H9 (cell line): Measurements from ENCODE around the gene CFAP99. TPM values are rescaled to one million over a fixed set of nuclear protein-coding genes. Genes with fewer than 3 reads are reported as not detected.

Source experiments
- DNase-seq: peaks from one replicate; pipeline ENCODE4 v3.0.0-alpha.2; 2017
- H2AFZ ChIP-seq: one replicate; pipeline ENCODE4 v1.6.1; 2013; ENCODE audit warnings: mild to moderate bottlenecking, low read length, control low read depth, moderate library complexity
- H2AK5ac ChIP-seq: 2 replicates; pipeline ENCODE4 v1.6.1; 2013; ENCODE audit warnings: low read length, control low read depth, mixed read lengths; ENCODE audit not compliant: insufficient read length
- H2BK120ac ChIP-seq: one replicate; pipeline ENCODE4 v1.6.1; 2013; ENCODE audit warnings: low read depth, mild to moderate bottlenecking, low read length, control low read depth, inconsistent platforms; ENCODE audit not compliant: poor library complexity, severe bottlenecking
- H2BK12ac ChIP-seq: 2 replicates; pipeline ENCODE4 v1.6.1; 2013; ENCODE audit warnings: low read length, control low read depth, mixed read lengths, low read depth; ENCODE audit not compliant: insufficient read length
- H2BK15ac ChIP-seq: 2 replicates; pipeline ENCODE4 v1.6.1; 2013; ENCODE audit warnings: low read depth, low read length, control low read depth
- H2BK20ac ChIP-seq: one replicate; pipeline ENCODE4 v1.6.1; 2013; ENCODE audit warnings: low read depth, mild to moderate bottlenecking, low read length, control low read depth, inconsistent platforms; ENCODE audit not compliant: poor library complexity, severe bottlenecking
- H2BK5ac ChIP-seq: 2 replicates; pipeline ENCODE4 v1.6.1; 2013; ENCODE audit warnings: low read length, control low read depth, mixed read lengths; ENCODE audit not compliant: insufficient read length
- H3K14ac ChIP-seq: 2 replicates; pipeline ENCODE4 v1.6.1; 2013; ENCODE audit warnings: low read length, control low read depth; ENCODE audit not compliant: insufficient read depth
- H3K18ac ChIP-seq: 2 replicates; pipeline ENCODE4 v1.6.1; 2013; ENCODE audit warnings: low read depth, mild to moderate bottlenecking, mixed read lengths, low read length, control low read depth; ENCODE audit not compliant: insufficient read length
- H3K23ac ChIP-seq: 2 replicates; pipeline ENCODE4 v1.6.1; 2013; ENCODE audit warnings: low read length, control low read depth, mixed read lengths, low read depth; ENCODE audit not compliant: insufficient read length
- H3K23me2 ChIP-seq: 2 replicates; pipeline ENCODE4 v1.6.1; 2013; ENCODE audit warnings: low read depth, mild to moderate bottlenecking, mixed read lengths, low read length, control low read depth; ENCODE audit not compliant: insufficient read length, poor library complexity, severe bottlenecking
- H3K27ac ChIP-seq: 2 replicates; pipeline ENCODE4 v1.5.1; 2013; ENCODE audit warnings: low read length, control low read depth, mixed read lengths, low read depth; ENCODE audit not compliant: insufficient read length
- H3K27me3 ChIP-seq: 2 replicates; pipeline ENCODE4 v1.6.1; 2013; ENCODE audit warnings: low read length, control low read depth, inconsistent platforms; ENCODE audit not compliant: insufficient read depth
- H3K4ac ChIP-seq: 2 replicates; pipeline ENCODE4 v1.6.1; 2013; ENCODE audit warnings: low read depth, mild to moderate bottlenecking, control low read depth, inconsistent platforms, low read length, moderate library complexity
- H3K4me1 ChIP-seq: 2 replicates; pipeline ENCODE4 v1.6.1; 2013; ENCODE audit warnings: low read length, control low read depth, inconsistent platforms; ENCODE audit not compliant: insufficient read depth
- H3K4me2 ChIP-seq: 2 replicates; pipeline ENCODE4 v1.6.1; 2013; ENCODE audit warnings: low read length, control low read depth, mixed read lengths; ENCODE audit not compliant: insufficient read length, insufficient read depth
- H3K56ac ChIP-seq: 2 replicates; pipeline ENCODE4 v1.6.1; 2013; ENCODE audit warnings: low read depth, mild to moderate bottlenecking, mixed read lengths, low read length, control low read depth; ENCODE audit not compliant: insufficient read length
- H3K79me1 ChIP-seq: 2 replicates; pipeline ENCODE4 v1.6.1; 2013; ENCODE audit warnings: low read depth, mild to moderate bottlenecking, moderate library complexity, low read length, control low read depth, inconsistent platforms; ENCODE audit not compliant: insufficient read depth, poor library complexity, severe bottlenecking
- H3K79me2 ChIP-seq: 2 replicates; pipeline ENCODE4 v1.6.1; 2013; ENCODE audit warnings: low read length, control low read depth, inconsistent platforms; ENCODE audit not compliant: insufficient read depth
- H3K9ac ChIP-seq: 2 replicates; pipeline ENCODE4 v1.6.1; 2013; ENCODE audit warnings: low read length, control low read depth, mixed read lengths; ENCODE audit not compliant: insufficient read length; ENCODE audit errors: extremely low read depth
- H3K9me3 ChIP-seq: one replicate; pipeline ENCODE4 v1.6.1; 2013; ENCODE audit warnings: low read depth, low read length, inconsistent platforms; ENCODE audit not compliant: control insufficient read depth
- H3T11ph ChIP-seq: one replicate; pipeline ENCODE4 v1.6.1; 2013; ENCODE audit warnings: mild to moderate bottlenecking, low read length, control low read depth, inconsistent platforms
- H4K20me1 ChIP-seq: one replicate; pipeline ENCODE4 v1.6.1; 2013; ENCODE audit not compliant: control insufficient read depth, insufficient read length, insufficient read depth
- H4K5ac ChIP-seq: 2 replicates; pipeline ENCODE4 v1.6.1; 2013; ENCODE audit warnings: low read depth, mild to moderate bottlenecking, mixed read lengths, low read length, control low read depth; ENCODE audit not compliant: insufficient read length
- H4K8ac ChIP-seq: replicated peaks from 2 replicates; pipeline ENCODE4 v1.6.1; 2013; ENCODE audit warnings: low read length, control low read depth, mixed read lengths, low read depth; ENCODE audit not compliant: insufficient read length
- H4K91ac ChIP-seq: 2 replicates; pipeline ENCODE4 v1.6.1; 2013; ENCODE audit warnings: low read depth, mild to moderate bottlenecking, moderate library complexity, mixed read lengths, low read length, control low read depth; ENCODE audit not compliant: insufficient read length
- H3K27ac Mint-ChIP-seq, 3 experiments: 2 replicates in 2 of 3; 3 replicates in 1 of 3; pipeline ENCODE4 v1.8.0; 2020 to 2021; ENCODE audit warnings: mixed read lengths in 3 of 3, mild to moderate bottlenecking in 1 of 3, moderate library complexity in 1 of 3
- H3K27me3 Mint-ChIP-seq: 2 replicates; pipeline ENCODE4 v1.8.0; 2021; ENCODE audit warnings: low read depth, mild to moderate bottlenecking, moderate library complexity, mixed read lengths
- H3K36me3 Mint-ChIP-seq, 3 experiments: 2 replicates in 2 of 3; 3 replicates in 1 of 3; pipeline ENCODE4 v1.8.0; 2020 to 2021; ENCODE audit warnings: low read depth in 3 of 3, mixed read lengths in 3 of 3; ENCODE audit not compliant: insufficient read depth in 1 of 3
- H3K4me1 Mint-ChIP-seq, 2 experiments: 2 replicates each; pipeline ENCODE4 v1.8.0; 2020; ENCODE audit warnings: mixed read lengths in 2 of 2
- H3K4me3 Mint-ChIP-seq, 2 experiments: 2 replicates in 1 of 2; 3 replicates in 1 of 2; pipeline ENCODE4 v1.8.0; 2020 to 2021; ENCODE audit warnings: mild to moderate bottlenecking in 2 of 2, mixed read lengths in 2 of 2, moderate library complexity in 1 of 2
- H3K9me3 Mint-ChIP-seq, 2 experiments: 2 replicates in 1 of 2; 3 replicates in 1 of 2; pipeline ENCODE4 v1.8.0; 2020; ENCODE audit warnings: mild to moderate bottlenecking in 2 of 2, mixed read lengths in 2 of 2, moderate library complexity in 1 of 2
- WGBS: extraction: QIAGEN DNeasy Blood & Tissue Kit; methylation state at CpG from one replicate; pipeline ENCODE4 v1.1.7; 2013; ENCODE audit warnings: missing lambda C conversion rate, low lambda C conversion rate, mixed read lengths; ENCODE audit not compliant: insufficient read length; ENCODE audit errors: extremely low coverage; 5-methylcytosine and 5-hydroxymethylcytosine counted together
- total RNA-seq: library from RNA; stranded (reverse); gene quantifications from 2 replicates; pipeline ENCODE4 v1.2.1, GENCODE V29; 2021
- TF ChIP-seq, protein P1 (sequence below): fragments of 200-600 bp; sonication (generic); conservative IDR thresholded peaks from 3 replicates; pipeline ENCODE4 v1.8.0; 2021; ENCODE audit warnings: antibody characterized with exemption, mild to moderate bottlenecking

CFAP99 gene
- total RNA-seq, 1 experiment from 2014 or later, result 0.35 TPM

DNA sequence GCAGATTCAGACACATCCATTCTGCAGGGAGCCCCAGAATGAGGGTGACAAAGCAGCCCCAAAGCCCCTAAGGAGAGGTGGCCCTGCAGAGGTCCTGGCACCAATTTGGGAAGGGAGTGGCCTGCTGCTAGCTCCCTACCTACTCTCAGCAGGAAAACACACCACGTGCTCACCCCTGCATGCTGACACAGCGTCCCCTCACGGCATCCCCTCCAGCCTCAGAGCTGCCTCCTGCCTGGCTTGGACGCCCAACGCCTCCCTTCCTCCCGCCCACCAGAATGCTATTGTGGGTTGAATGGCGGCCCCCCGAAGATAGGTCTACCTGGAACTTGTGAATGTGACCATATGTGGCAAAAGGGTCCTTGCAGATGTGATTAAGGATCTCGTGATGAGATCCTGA lies 29.1 kb upstream of the CFAP99 start:
- Histone ChIP-seq H4K5ac (no peak overlapping the region), H2BK20ac (no peak overlapping the region), H3K79me1 (no peaks in the 10 kb centered on the region), H3K4me2 (no peak overlapping the region), H2BK5ac (no peak overlapping the region), H3K4ac (no peak overlapping the region), H3K79me2 (no peaks in the 10 kb centered on the region), H3K23me2 (peaks cover 5% of the 10 kb centered on the region), H2BK15ac (no peak overlapping the region), H3K14ac (no peak overlapping the region; the same call in 1 of the 2 replicates), H3K23ac (no peak overlapping the region), H4K91ac (no peak overlapping the region), H3K18ac (no peak overlapping the region), H2AK5ac (no peak overlapping the region), H3K4me1 (peaks cover 13% of the 10 kb centered on the region; the same call in 1 of the 2 replicates), H4K20me1 (peaks cover 2% of the 10 kb centered on the region), H3K9ac (no peak overlapping the region), H4K8ac (no peak overlapping the region), H3K27ac (no peak overlapping the region), H2BK120ac (no peak overlapping the region), H2BK12ac (no peak overlapping the region), H2AFZ (no peak overlapping the region), H3K56ac (no peak overlapping the region), H3K27me3 (no peaks in the 10 kb centered on the region), H3K9me3 (no peaks in the 10 kb centered on the region), H3T11ph (no peak overlapping the region)
- Mint-ChIP-seq H3K27me3 (peaks cover 13% of the 10 kb centered on the region), H3K27ac (no peak overlapping the region), H3K4me1 (peaks cover 49 to 57% of the 10 kb centered on the region in 2 experiments), H3K36me3 (no peaks in the 10 kb centered on the region; a peak in 1 of 7 replicates), H3K4me3 (no peak overlapping the region; a peak in 1 of 5 replicates), H3K9me3 (no peaks in the 10 kb centered on the region; a peak in 1 of 5 replicates)
- TF ChIP-seq, protein P1, sequence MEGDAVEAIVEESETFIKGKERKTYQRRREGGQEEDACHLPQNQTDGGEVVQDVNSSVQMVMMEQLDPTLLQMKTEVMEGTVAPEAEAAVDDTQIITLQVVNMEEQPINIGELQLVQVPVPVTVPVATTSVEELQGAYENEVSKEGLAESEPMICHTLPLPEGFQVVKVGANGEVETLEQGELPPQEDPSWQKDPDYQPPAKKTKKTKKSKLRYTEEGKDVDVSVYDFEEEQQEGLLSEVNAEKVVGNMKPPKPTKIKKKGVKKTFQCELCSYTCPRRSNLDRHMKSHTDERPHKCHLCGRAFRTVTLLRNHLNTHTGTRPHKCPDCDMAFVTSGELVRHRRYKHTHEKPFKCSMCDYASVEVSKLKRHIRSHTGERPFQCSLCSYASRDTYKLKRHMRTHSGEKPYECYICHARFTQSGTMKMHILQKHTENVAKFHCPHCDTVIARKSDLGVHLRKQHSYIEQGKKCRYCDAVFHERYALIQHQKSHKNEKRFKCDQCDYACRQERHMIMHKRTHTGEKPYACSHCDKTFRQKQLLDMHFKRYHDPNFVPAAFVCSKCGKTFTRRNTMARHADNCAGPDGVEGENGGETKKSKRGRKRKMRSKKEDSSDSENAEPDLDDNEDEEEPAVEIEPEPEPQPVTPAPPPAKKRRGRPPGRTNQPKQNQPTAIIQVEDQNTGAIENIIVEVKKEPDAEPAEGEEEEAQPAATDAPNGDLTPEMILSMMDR, result no peak
- DNase-seq, result no peak
- no CpG with 5 or more reads among the region's 9 CpGs for WGBS
